GM18526 (cell line): ENCODE measurements around the gene GPC6.

Experiments used
- POLR2A ChIP-seq: IDR thresholded peaks from 3 replicates; pipeline ENCODE4 v1.6.1; 2011; ENCODE audit not compliant: insufficient read length; ENCODE audit errors: extremely low read depth

GPC6 gene

GRCh38 chr13:93226065-93226622, 463 bp upstream of the GPC6 start:
- no peak for TF ChIP-seq POLR2A

GRCh38 chr13:93227280-93227877, 772 bp downstream of the GPC6 start:
- no peak for TF ChIP-seq POLR2A

- TF ChIP-seq POLR2A: no peak
Observed at GRCh38 chr13:93227878-93228642, 1.5 kb downstream of the GPC6 start.

DNA sequence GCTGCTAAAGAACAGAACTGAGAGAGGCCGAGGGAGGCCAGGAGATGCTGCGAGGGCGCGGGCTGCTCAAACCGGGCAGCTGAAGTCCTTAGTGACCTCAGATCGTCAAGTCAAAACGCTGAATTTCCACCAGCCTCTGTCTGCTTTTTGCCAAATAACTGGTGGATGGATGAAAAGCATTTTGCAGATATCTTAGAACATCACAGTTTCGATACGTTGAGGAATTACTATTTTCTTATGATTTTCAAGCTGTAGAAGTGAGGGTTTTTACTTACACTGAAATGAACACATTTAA, 2.0 kb downstream of the GPC6 start:
- no peak for TF ChIP-seq POLR2A

- no peak for TF ChIP-seq POLR2A
Observed at GRCh38 chr13:93230261-93230855, 3.8 kb downstream of the GPC6 start.

GRCh38 chr13:93231867-93232266, 5.3 kb downstream of the GPC6 start:
- no peak for TF ChIP-seq POLR2A

GRCh38 chr13:93233997-93234416, 7.4 kb downstream of the GPC6 start:
- no peak for TF ChIP-seq POLR2A

DNA sequence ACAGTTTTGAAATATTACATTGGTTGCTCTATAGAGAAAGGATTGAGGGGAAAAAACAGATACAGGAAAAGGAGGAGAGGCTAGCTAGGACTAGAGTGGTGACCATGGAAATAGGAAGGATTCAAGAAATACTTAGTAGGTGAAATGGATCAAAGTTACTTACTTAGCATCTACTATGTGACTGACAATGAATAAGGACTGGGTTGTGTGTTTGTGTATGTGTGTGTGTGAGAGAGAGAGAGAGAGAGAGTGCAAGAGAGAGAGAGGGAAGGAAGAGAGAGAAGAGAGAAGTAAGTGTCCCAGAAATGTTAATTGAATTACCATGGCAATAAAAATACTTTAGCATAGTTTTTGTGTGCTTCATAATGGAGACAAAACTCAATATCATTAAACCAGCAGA, 7.9 kb downstream of the GPC6 start:
- no peak for TF ChIP-seq POLR2A

GRCh38 chr13:93235258-93236015, 8.8 kb downstream of the GPC6 start:
- no peak for TF ChIP-seq POLR2A

- no peak for TF ChIP-seq POLR2A
Observed at GRCh38 chr13:93238711-93239110, 12.1 kb downstream of the GPC6 start.

DNA sequence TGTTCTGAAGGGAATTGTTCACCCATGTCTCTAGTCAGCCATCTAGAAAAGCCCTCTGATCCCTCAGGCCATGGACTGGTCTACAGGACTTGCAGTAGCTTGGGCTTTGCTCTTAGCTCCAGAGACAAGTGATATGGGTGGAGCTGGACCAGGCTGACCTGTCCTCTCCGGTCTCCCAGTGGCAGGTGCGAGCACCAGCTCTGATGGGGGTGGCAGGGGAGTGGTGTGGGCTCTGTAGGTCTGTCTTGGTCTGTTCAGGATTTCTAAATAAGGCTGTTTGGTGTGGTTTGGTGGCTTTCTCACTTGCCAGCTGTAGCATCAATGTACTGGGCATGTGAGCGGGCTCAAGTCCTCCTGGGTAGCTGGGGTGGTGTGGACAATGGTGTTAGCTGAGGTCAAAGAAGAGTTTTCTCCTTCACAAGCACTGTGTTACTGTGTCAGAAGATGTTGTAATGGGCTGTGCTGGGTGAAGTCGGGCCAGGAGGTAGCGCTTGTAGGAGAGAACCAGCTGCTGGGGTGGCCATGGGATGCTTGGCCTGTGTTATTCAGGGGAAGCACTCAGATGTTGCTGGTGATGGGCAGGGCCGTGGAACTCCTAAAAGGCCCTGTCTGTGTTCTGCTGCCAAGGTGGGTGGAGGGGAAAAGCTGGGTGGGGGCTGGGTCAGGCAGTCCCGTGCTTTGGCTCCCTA, 16.9 kb downstream of the GPC6 start:
- TF ChIP-seq POLR2A: no peak

DNA sequence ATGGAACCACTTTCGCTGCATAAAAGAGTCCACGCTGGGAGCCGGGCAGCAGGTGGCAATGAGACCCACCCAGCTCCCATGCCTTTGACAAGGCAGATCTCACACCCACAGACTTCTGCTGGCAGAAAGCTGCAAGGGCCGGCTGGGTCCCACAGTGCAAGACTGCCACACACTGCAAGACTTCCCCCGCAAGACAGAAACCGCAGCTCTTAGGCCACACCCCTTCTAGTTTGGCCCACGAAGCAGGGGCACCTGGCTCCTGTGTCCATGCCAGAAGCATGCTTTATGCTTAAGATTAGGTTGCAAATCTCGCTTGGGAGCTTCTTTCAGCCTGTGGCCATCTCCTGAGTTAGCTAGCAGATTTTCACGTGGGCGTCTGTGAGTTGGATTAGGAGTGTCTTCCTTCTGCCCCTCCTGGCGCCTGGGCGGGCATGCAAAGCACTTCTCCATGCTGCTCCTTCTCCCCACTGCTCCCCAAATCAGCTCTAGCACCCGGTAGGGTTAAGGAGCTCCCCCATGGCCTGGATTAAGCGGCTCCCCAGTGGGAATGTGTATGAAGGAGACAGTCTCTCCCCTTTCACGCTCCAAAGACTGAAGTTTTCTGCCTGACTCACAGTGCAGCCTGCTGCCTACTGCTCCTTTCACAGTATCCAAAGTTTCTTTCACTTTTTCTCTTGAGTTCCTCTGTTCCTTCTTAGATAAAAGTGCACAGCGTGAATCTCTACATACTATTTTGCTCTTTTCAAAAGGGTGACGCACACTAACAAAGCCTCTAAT, 17.7 kb downstream of the GPC6 start:
- TF ChIP-seq POLR2A: no peak

- no peak for TF ChIP-seq POLR2A
Observed at GRCh38 chr13:93244918-93245280, 18.3 kb downstream of the GPC6 start.

DNA sequence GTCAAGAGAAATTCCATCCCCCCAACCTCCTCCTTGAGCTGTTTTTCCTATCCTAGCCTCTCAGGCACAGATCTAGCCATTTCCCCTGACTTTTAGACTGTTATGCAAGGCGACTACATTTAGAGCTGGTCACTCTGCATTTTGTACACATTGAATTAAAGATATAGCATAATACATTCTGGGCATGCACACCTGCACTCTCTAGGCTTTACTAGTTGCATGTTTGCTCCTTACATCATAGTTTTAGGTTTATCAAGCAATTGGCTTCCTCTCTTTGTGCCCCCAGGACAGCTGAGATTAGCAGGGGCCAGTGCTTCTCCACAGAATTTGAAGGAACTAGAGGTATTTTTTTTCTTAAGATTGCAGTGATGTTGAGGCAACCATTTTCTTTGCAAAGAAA, 19.5 kb downstream of the GPC6 start:
- no peak for TF ChIP-seq POLR2A

DNA sequence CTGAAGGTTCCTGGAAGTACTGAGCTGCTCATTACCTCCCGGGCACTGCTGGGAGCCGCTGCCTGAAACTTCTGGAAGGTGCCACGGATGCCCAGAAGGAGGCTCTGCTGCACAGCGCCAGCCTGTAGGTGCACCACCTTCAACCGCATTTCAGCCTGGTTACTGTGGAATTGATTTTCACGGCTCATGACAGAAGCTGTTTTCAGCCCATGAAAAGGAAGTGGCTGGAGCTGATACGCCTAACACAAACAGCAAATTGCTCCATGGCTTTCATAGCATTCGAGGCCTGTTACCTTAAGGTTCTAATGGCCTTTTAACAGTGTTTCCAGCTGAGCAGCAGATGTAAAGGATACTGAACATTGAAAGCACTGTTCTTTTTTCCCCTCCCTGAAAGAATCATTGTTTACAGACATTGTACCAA, 22.0 kb downstream of the GPC6 start:
- TF ChIP-seq POLR2A: no peak
